Astrocyte (in vitro differentiated cells and primary cell): ENCODE results near the gene CADPS. TPM values are rescaled to one million over a fixed set of nuclear protein-coding genes. Genes with fewer than 3 reads are reported as not detected.

Source experiments
- DNase-seq: peaks from one replicate; pipeline ENCODE4 v3.0.0-alpha.2; 2010; ENCODE audit warnings: low read depth
- FAIRE-seq: peaks from 2 replicates; lab custom pipeline; 2011; peaks lifted over from hg19 to GRCh38; lab: Jason Lieb, UNC
- H2AFZ ChIP-seq: 2 replicates; pipeline ENCODE4 v1.6.0; 2012; ENCODE audit warnings: low read depth, low read length, inconsistent platforms
- H3K27ac ChIP-seq: 2 replicates; pipeline ENCODE4 v1.5.1; 2011; ENCODE audit warnings: low read depth, low read length, inconsistent platforms
- H3K27me3 ChIP-seq: 2 replicates; pipeline ENCODE4 v1.6.0; 2011; ENCODE audit warnings: low read length, inconsistent platforms; ENCODE audit not compliant: insufficient read depth
- H3K36me3 ChIP-seq: 2 replicates; pipeline ENCODE4 v1.5.1; 2011; ENCODE audit warnings: low read length, inconsistent platforms; ENCODE audit not compliant: insufficient read depth
- H3K4me1 ChIP-seq: 2 replicates; pipeline ENCODE4 v1.5.1; 2011; ENCODE audit warnings: low read length, inconsistent platforms; ENCODE audit not compliant: insufficient read depth
- H3K4me2 ChIP-seq: 2 replicates; pipeline ENCODE4 v1.6.0; 2012; ENCODE audit warnings: low read length, inconsistent platforms
- H3K4me3 ChIP-seq: 2 replicates; pipeline ENCODE4 v1.5.1; 2011; ENCODE audit warnings: low read depth, mild to moderate bottlenecking, low read length, inconsistent platforms; ENCODE audit not compliant: insufficient read depth
- H3K79me2 ChIP-seq: 2 replicates; pipeline ENCODE4 v1.6.0; 2012; ENCODE audit warnings: mild to moderate bottlenecking, low read length, inconsistent platforms; ENCODE audit not compliant: insufficient read depth
- H3K9ac ChIP-seq: 2 replicates; pipeline ENCODE4 v1.6.0; 2012; ENCODE audit warnings: mild to moderate bottlenecking, low read length, inconsistent platforms
- H3K9me3 ChIP-seq: 2 replicates; pipeline ENCODE4 v1.5.1; 2012; ENCODE audit warnings: low read depth, mild to moderate bottlenecking, low read length, inconsistent platforms; ENCODE audit not compliant: insufficient read depth
- H4K20me1 ChIP-seq: 2 replicates; pipeline ENCODE4 v1.6.0; 2012; ENCODE audit warnings: low read length, inconsistent platforms; ENCODE audit not compliant: insufficient read depth
- H3K27ac Mint-ChIP-seq: one replicate; pipeline ENCODE4 v1.8.0; 2021; ENCODE audit warnings: mild to moderate bottlenecking, mixed read lengths; ENCODE audit not compliant: unreplicated experiment
- H3K27me3 Mint-ChIP-seq: one replicate; pipeline ENCODE4 v1.8.0; 2021; ENCODE audit warnings: low read depth, mixed read lengths; ENCODE audit not compliant: unreplicated experiment
- H3K36me3 Mint-ChIP-seq: one replicate; pipeline ENCODE4 v1.8.0; 2021; ENCODE audit warnings: low read depth, mixed read lengths; ENCODE audit not compliant: unreplicated experiment
- H3K4me1 Mint-ChIP-seq: one replicate; pipeline ENCODE4 v1.8.0; 2021; ENCODE audit warnings: low read depth, mixed read lengths; ENCODE audit not compliant: unreplicated experiment
- H3K4me3 Mint-ChIP-seq: one replicate; pipeline ENCODE4 v1.8.0; 2021; ENCODE audit warnings: mild to moderate bottlenecking, moderate library complexity, mixed read lengths; ENCODE audit not compliant: unreplicated experiment
- H3K9me3 Mint-ChIP-seq: one replicate; pipeline ENCODE4 v1.8.0; 2021; ENCODE audit warnings: mild to moderate bottlenecking, mixed read lengths; ENCODE audit not compliant: unreplicated experiment
- EZH2 ChIP-seq: IDR thresholded peaks from 2 replicates; pipeline ENCODE4 v1.6.1; 2012; ENCODE audit warnings: mild to moderate bottlenecking, low read length, inconsistent platforms; ENCODE audit not compliant: insufficient read depth
- total RNA-seq: library from RNA; stranded (reverse); gene quantifications from 2 replicates; pipeline ENCODE4 v1.2.1, GENCODE V29; 2021
- TF ChIP-seq, protein P1 (sequence below): IDR thresholded peaks from 2 replicates; pipeline ENCODE4 v1.5.1; 2011; ENCODE audit warnings: low read depth, mild to moderate bottlenecking, inconsistent platforms, low read length, moderate library complexity; ENCODE audit not compliant: insufficient read depth

The CADPS gene
- total RNA-seq, 1 donor from 2014 or later: 5.4 TPM

GRCh38 chr3:62371720-62372591, 503.3 kb downstream of the CADPS start:
- peak overlapping the region; percentile 30 for H3K4me2 ChIP-seq
- no peak overlapping the region for H3K4me3 Mint-ChIP-seq
- no peak for DNase-seq

GRCh38 chr3:62370858-62371719, 504.1 kb downstream of the CADPS start:
- peak overlapping the region; percentile 77 for H3K27ac Mint-ChIP-seq
- Histone ChIP-seq H3K9ac (no peak overlapping the region), H4K20me1 (peaks cover 7% of the 10 kb centered on the region), H3K79me2 (no peaks in the 10 kb centered on the region), H3K4me3 (no peak overlapping the region), H3K36me3 (no peaks in the 10 kb centered on the region), H3K4me1 (peaks cover 6% of the 10 kb centered on the region), H2AFZ (no peak overlapping the region), H3K4me2 (peak overlapping the region; percentile 39), H3K27ac (no peak overlapping the region), H3K9me3 (peaks cover 3% of the 10 kb centered on the region), H3K27me3 (peaks cover 94% of the 10 kb centered on the region)
- TF ChIP-seq, protein P1, sequence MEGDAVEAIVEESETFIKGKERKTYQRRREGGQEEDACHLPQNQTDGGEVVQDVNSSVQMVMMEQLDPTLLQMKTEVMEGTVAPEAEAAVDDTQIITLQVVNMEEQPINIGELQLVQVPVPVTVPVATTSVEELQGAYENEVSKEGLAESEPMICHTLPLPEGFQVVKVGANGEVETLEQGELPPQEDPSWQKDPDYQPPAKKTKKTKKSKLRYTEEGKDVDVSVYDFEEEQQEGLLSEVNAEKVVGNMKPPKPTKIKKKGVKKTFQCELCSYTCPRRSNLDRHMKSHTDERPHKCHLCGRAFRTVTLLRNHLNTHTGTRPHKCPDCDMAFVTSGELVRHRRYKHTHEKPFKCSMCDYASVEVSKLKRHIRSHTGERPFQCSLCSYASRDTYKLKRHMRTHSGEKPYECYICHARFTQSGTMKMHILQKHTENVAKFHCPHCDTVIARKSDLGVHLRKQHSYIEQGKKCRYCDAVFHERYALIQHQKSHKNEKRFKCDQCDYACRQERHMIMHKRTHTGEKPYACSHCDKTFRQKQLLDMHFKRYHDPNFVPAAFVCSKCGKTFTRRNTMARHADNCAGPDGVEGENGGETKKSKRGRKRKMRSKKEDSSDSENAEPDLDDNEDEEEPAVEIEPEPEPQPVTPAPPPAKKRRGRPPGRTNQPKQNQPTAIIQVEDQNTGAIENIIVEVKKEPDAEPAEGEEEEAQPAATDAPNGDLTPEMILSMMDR: no peak
- peak; percentile 48 for TF ChIP-seq EZH2
- no peak for DNase-seq
- H3K4me1 Mint-ChIP-seq: peaks cover 5% of the 10 kb centered on the region
- peaks cover 1% of the 10 kb centered on the region for H3K36me3 Mint-ChIP-seq
- H3K27me3 Mint-ChIP-seq: peaks cover 88% of the 10 kb centered on the region
- no peak for FAIRE-seq
- peaks cover 20% of the 10 kb centered on the region for H3K9me3 Mint-ChIP-seq
- peak overlapping the region; percentile 68 for H3K4me3 Mint-ChIP-seq

More at GRCh38 chr3:62371720-62372591, 503.3 kb downstream of the CADPS start:
- TF ChIP-seq, protein P1: no peak
- TF ChIP-seq EZH2: peak; percentile 25
- peaks cover 3% of the 10 kb centered on the region for H3K9me3 ChIP-seq
- no peak overlapping the region for H3K4me3 ChIP-seq
- H3K27ac ChIP-seq: no peak overlapping the region
- peaks cover 7% of the 10 kb centered on the region for H4K20me1 ChIP-seq
- peaks cover 94% of the 10 kb centered on the region for H3K27me3 ChIP-seq
- peak overlapping the region; percentile 5 for H2AFZ ChIP-seq
- no peak overlapping the region for H3K9ac ChIP-seq
- Mint-ChIP-seq H3K27ac (no peak overlapping the region), H3K36me3 (peaks cover 1% of the 10 kb centered on the region), H3K9me3 (peaks cover 21% of the 10 kb centered on the region), H3K27me3 (peaks cover 87% of the 10 kb centered on the region), H3K4me1 (peaks cover 5% of the 10 kb centered on the region)
- H3K79me2 ChIP-seq: no peaks in the 10 kb centered on the region
- H3K36me3 ChIP-seq: no peaks in the 10 kb centered on the region
- peaks cover 6% of the 10 kb centered on the region for H3K4me1 ChIP-seq
- FAIRE-seq: no peak
